AG04450 (cell line): ENCODE data around the gene METTL24. TPM values are rescaled to one million over a fixed set of nuclear protein-coding genes. Genes with fewer than 3 reads are reported as not detected.

Experiments
- CTCF ChIA-PET: fragments of 300-600, 350-600 bp; formaldehyde crosslinking; extraction: SDS; loops from one replicate; lab custom pipeline; 2022; ENCODE audit warnings: antibody characterized with exemption, inconsistent platforms; lab: Charles Lee
- POLR2A ChIA-PET: fragments of 350-600 bp; formaldehyde crosslinking; extraction: SDS; loops from one replicate; lab custom pipeline; 2021; ENCODE audit warnings: antibody characterized with exemption, inconsistent platforms; lab: Yijun Ruan, JAX
- DNase-seq: peaks from one replicate; pipeline ENCODE4 v3.0.0-alpha.2; 2011; ENCODE audit warnings: low read depth, low spot score
- H3K27ac ChIP-seq: one replicate; pipeline ENCODE4 v1.5.1; 2012; ENCODE audit warnings: low read depth, low read length, control low read depth
- H3K27me3 ChIP-seq: one replicate; pipeline ENCODE4 v1.6.0; 2012; ENCODE audit warnings: low read length; ENCODE audit not compliant: control insufficient read depth, insufficient read depth
- H3K4me3 ChIP-seq: 2 replicates; pipeline ENCODE4 v1.5.1; 2011; ENCODE audit warnings: mild to moderate bottlenecking, low read depth, low read length, control low read depth
- H3K9me3 ChIP-seq: 2 replicates; pipeline ENCODE4 v1.5.1; 2012; ENCODE audit warnings: low read length; ENCODE audit not compliant: control insufficient read depth, insufficient read depth
- CTCF ChIP-seq: IDR thresholded peaks from 2 replicates; pipeline ENCODE4 v1.5.1; 2011; ENCODE audit warnings: low read depth, low read length, control low read depth, inconsistent platforms
- polyA plus RNA-seq: library from polyadenylated mRNA; depleted of rRNA; stranded (reverse); fragments of >200 nt; gene quantifications from 2 replicates; pipeline ENCODE4 v1.2.3, GENCODE V29; 2011

Gene METTL24
- polyA plus RNA-seq, 1 experiment, result not detected

GRCh38 chr6:110221738-110222137 lies 136.4 kb downstream of the METTL24 start:
- POLR2A ChIA-PET, result no interaction called here
- CTCF ChIA-PET, result interaction anchor here (1.1 kb wide), 1 partner anchor 16 kb away, joined by 3 read pairs; no protein-coding TSS in a partner anchor
- DNase-seq, result no peak

GRCh38 chr6:110217266-110217665 lies 140.9 kb downstream of the METTL24 start:
- no peak overlapping the region for H3K4me3 ChIP-seq
- peak; percentile 3 for DNase-seq
- ChIA-PET POLR2A (no interaction called here), CTCF (interaction anchor here (0.6 to 2.1 kb wide), 4 partner anchors 18 to 174 kb away, joined by 3 to 5 read pairs (median 4); partner anchors contain the start of gene CDC40)
- H3K9me3 ChIP-seq, result no peaks in the 10 kb centered on the region
- no peak overlapping the region for H3K27ac ChIP-seq
- H3K27me3 ChIP-seq, result no peaks in the 10 kb centered on the region
- 0 out of 2 replicates have a peak, but pooled peaks have one; percentile 9 for TF ChIP-seq CTCF

More at GRCh38 chr6:110221738-110222137, 136.4 kb downstream of the METTL24 start:
- H3K27me3 ChIP-seq, result no peaks in the 10 kb centered on the region
- H3K9me3 ChIP-seq, result no peaks in the 10 kb centered on the region
- no peak overlapping the region for H3K27ac ChIP-seq
- no peak for TF ChIP-seq CTCF
- H3K4me3 ChIP-seq, result no peak overlapping the region

- TF ChIP-seq CTCF, result no peak
- CTCF ChIA-PET, result interaction anchor here (1.0 to 2.1 kb wide), 3 partner anchors 10 to 175 kb away, joined by 3 to 5 read pairs (median 4); no protein-coding TSS in a partner anchor
- POLR2A ChIA-PET, result no interaction called here
- H3K27me3 ChIP-seq, result no peaks in the 10 kb centered on the region
- H3K4me3 ChIP-seq, result no peak overlapping the region
- H3K9me3 ChIP-seq, result no peaks in the 10 kb centered on the region
- DNase-seq, result no peak
- H3K27ac ChIP-seq, result no peak overlapping the region
These were observed 142.0 kb downstream of the METTL24 start for GRCh38 chr6:110216140-110216539.

- ChIA-PET POLR2A (no interaction called here), CTCF (interaction anchor here (0.7 kb wide), 1 partner anchor 10 kb away, joined by 3 read pairs; no protein-coding TSS in a partner anchor)
- TF ChIP-seq CTCF, result no peak
- H3K27ac ChIP-seq, result no peak overlapping the region
- DNase-seq, result no peak
- no peaks in the 10 kb centered on the region for H3K9me3 ChIP-seq
- no peaks in the 10 kb centered on the region for H3K27me3 ChIP-seq
- H3K4me3 ChIP-seq, result no peak overlapping the region
These were observed 143.8 kb downstream of the METTL24 start for GRCh38 chr6:110214338-110214737.

GRCh38 chr6:110211753-110212152 lies 146.4 kb downstream of the METTL24 start:
- TF ChIP-seq CTCF, result no peak
- no peak for DNase-seq
- H3K27ac ChIP-seq, result no peak overlapping the region
- POLR2A ChIA-PET, result no interaction called here
- CTCF ChIA-PET, result no interaction called here
- no peak overlapping the region for H3K4me3 ChIP-seq
- no peaks in the 10 kb centered on the region for H3K9me3 ChIP-seq
- no peaks in the 10 kb centered on the region for H3K27me3 ChIP-seq
